ENCODE data around the gene SLC10A7.

Gene SLC10A7

DNA sequence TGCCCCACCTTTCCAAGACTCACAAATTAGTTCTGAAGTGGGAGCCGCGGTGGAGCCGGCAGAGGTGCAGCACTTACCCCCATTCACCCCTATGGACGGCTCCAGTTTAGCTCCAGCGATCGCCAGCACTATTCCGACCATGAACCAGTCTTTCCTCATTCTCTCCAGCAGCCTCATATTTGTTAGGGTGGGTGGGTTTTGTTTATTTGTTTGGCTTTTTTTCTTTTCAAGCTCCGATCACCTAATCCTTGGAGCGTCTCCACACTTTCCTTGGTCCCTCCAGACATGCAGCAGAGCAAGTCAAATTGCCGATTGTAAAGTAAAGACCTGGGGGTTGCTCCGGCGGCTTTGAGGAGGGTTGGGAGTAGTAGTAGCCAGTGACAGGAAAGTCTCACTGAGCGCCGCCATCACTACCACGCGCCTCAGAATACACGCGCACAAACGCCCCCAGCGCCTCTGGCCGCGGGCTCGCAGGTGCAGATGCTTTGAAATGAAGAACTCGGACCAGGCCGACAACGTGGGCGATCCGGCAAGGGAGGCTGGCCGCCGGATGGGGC is at the start of gene SLC10A7:
Gene SLC10A7 (minus strand): TSS at position 400 of the 557 bp plus-strand sequence. CDS start 223 bp downstream, at position 177.
- DNase-seq = peak; percentile 9 to 89 (median 64)

- DNase-seq = no peak
Observed at GRCh38 chr4:146567396-146567795, 45.7 kb upstream of the SLC10A7 start.

- DNase-seq = no peak
Observed at GRCh38 chr4:146564492-146564891, 42.8 kb upstream of the SLC10A7 start.

GRCh38 chr4:146550161-146550560 is 28.4 kb upstream of the SLC10A7 start:
- no peak for DNase-seq

GRCh38 chr4:146548443-146548842 is 26.7 kb upstream of the SLC10A7 start:
- no peak for DNase-seq

DNA sequence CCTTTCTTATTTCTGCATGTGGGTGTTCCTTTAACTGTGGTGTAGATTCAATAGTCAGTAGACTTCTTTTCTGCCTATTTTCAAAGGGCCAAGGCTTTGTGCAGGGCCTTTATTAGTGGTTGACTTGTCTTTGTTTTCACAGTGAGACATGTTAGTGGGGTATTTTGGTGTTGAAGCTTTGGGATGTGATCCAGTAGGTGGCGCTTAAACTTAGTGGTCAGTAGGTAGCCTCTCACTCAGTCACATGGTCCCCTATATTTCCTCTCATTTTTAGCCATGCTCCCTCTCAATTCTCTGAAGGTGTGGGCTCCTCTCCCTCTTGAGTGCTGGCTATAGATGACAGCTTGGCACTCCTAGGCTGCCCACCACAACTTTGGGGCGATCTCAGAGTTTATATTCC is 23.4 kb upstream of the SLC10A7 start:
- no peak for DNase-seq

- DNase-seq = no peak
Observed at GRCh38 chr4:146534178-146534577, 12.4 kb upstream of the SLC10A7 start.

- DNase-seq = no peak
Observed at GRCh38 chr4:146525754-146526153, 4.0 kb upstream of the SLC10A7 start.

GRCh38 chr4:146524663-146525062 is 2.9 kb upstream of the SLC10A7 start:
- DNase-seq = no peak

DNA sequence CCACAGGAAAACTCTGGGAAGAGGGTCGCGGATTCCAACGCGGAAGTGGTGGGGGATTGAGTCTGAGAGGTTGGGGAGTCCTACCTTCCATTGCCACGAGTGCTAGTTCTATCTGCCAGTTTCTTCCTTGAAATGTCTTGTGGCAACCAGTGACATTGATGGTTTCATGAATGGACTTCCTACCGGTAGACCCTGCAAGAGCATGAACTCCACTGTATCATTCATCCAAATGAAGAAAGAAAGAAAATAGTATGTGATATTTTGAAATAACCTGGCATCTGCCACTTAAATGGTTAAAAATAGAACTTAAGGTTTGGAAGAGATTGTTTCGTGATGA is 1.1 kb upstream of the SLC10A7 start:
- peak in 2 of 51 donors; percentile 31 to 46 for DNase-seq

GRCh38 chr4:146522098-146522868 is 543 bp upstream of the SLC10A7 start:
- peak; percentile 20 to 94 (median 82) for DNase-seq

GRCh38 chr4:146520896-146521540 is 722 bp downstream of the SLC10A7 start:
- DNase-seq = peak in 13 of 51 donors; percentile 0 to 29 (median 3)

GRCh38 chr4:146514651-146515357 is 6.9 kb downstream of the SLC10A7 start:
- no peak for DNase-seq

- DNase-seq = no peak
Observed at GRCh38 chr4:146513548-146513947, 8.2 kb downstream of the SLC10A7 start.

- DNase-seq = no peak
Observed at GRCh38 chr4:146511381-146511780, 10.4 kb downstream of the SLC10A7 start.

- DNase-seq = no peak
Observed at GRCh38 chr4:146510942-146511341, 10.8 kb downstream of the SLC10A7 start.

- DNase-seq = no peak
Observed at GRCh38 chr4:146508229-146508939, 13.4 kb downstream of the SLC10A7 start.

DNA sequence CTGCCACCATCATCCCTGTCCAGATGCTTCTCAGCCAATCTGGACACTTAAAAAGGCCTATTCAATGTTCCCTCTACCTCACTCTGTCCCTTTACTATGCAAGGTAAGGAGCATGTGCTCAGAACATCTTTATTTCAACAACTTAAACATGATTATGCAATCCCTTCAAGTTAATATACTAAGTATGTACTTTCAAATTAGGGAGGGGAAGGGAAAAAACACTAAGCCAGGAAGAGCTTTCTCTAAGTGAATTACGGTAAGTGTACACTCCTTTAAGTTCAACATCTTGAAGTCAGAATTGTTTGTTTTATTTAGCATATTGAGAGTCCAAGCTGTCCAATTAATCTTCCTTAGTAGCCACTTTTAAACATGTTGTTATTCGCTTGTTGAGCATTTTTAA is 14.1 kb downstream of the SLC10A7 start:
- DNase-seq = no peak

- no peak for DNase-seq
Observed at GRCh38 chr4:146506272-146506671, 15.5 kb downstream of the SLC10A7 start.

DNA sequence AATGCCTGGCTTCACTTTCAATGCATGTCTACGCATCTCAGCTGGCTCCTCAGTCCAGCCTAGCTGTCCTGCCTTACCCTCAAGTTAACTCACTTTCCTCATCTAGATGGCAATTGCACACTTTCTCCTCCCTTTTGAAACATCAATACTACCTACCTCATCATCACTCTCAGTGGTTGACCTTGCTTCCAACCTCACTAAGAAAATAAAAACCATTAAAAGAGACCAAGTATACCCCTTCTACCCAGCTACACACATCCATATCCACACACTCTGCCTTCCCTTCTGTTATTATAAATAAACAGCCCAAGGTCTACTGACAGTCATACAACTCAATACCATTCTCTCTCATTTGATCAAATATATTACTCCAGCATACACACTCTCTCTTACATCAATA is 21.5 kb downstream of the SLC10A7 start:
- no peak for DNase-seq

DNA sequence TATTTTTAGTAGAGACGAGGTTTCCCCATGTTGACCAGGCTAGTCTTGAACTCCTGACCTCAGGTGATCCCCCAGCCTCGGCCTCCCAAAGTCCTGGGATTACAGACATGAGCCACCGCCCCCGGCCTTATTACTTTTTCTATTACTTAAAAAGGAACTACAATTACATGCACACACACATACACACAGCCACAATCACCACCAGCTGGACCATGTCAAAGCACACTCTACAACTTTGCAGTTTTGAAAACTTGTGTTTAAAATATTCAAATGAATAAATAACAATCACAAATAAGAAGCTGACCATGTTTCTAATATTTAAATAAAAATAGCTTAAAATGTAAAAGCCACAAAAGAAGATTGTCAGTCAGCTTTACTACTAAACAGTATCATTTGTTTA is 23.4 kb downstream of the SLC10A7 start:
- DNase-seq = no peak

DNA sequence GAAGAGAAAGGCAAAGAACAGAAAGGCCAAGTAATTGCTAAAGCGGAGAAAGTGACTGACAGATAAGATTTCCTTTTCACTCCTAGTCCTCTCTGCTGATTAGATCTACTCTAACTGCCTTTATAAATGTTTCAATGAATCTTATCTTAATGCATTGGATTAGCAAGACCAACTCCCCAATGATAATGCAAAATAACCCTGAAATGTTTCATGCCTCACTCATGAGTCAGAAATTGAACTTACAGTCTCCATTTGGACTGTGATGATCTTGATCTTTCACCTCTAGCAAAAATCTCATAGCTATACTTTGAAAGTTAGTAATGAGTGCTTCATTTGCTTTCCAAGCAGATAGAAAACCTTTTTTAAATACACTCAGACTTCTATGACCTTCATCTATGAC is 26.5 kb downstream of the SLC10A7 start:
- no peak for DNase-seq
